Measurements from ENCODE around the gene SHISAL2A. TPM values are rescaled to one million over a fixed set of nuclear protein-coding genes. Genes with fewer than 3 reads are reported as not detected.

Gene SHISAL2A
- total and polyA plus RNA-seq, 2 experiments from 2014 or later: not detected

GRCh38 chr1:52629667-52630066 is 3.3 kb upstream of the SHISAL2A start:
- peaks cover 20% of the 10 kb centered on the region for H3K27me3 ChIP-seq
- no peak for DNase-seq (ENCODE audit: low read depth in 1 of 2, low spot score in 1 of 2)
- peaks cover 5% of the 10 kb centered on the region for H3K4me1 ChIP-seq (ENCODE audit: low read depth)
- TF ChIP-seq CTCF (IDR thresholded peaks at IDR 0.05; ENCODE audit: low read depth, low read length): no peak
- no peak overlapping the region for H3K4me3 ChIP-seq
- H3K27ac ChIP-seq: no peak overlapping the region
- no peaks in the 10 kb centered on the region for H3K9me3 ChIP-seq (ENCODE audit: low read depth)
- no peaks in the 10 kb centered on the region for H3K36me3 ChIP-seq

GRCh38 chr1:52631759-52632331 is 1.1 kb upstream of the SHISAL2A start:
- Histone ChIP-seq H3K4me1 (ENCODE audit: low read depth) (peaks cover 5% of the 10 kb centered on the region), H3K27ac (no peak overlapping the region), H3K9me3 (ENCODE audit: low read depth) (no peaks in the 10 kb centered on the region), H3K27me3 (peaks cover 20% of the 10 kb centered on the region), H3K36me3 (no peaks in the 10 kb centered on the region), H3K4me3 (no peak overlapping the region)
- no peak for TF ChIP-seq CTCF (IDR thresholded peaks at IDR 0.05; ENCODE audit: low read depth, low read length)
- DNase-seq (ENCODE audit: low read depth in 1 of 2, low spot score in 1 of 2): peak; percentile 17 to 23

- peaks cover 12% of the 10 kb centered on the region for H3K4me1 ChIP-seq (ENCODE audit: low read depth)
- H3K36me3 ChIP-seq: no peaks in the 10 kb centered on the region
- TF ChIP-seq CTCF (IDR thresholded peaks at IDR 0.05; ENCODE audit: low read depth, low read length): no peak
- peak; percentile 15 to 41 for DNase-seq (ENCODE audit: low read depth in 1 of 2, low spot score in 1 of 2)
- H3K4me3 ChIP-seq: peak overlapping the region; percentile 39
- H3K27me3 ChIP-seq: peaks cover 20% of the 10 kb centered on the region
- H3K9me3 ChIP-seq (ENCODE audit: low read depth): no peaks in the 10 kb centered on the region
- H3K27ac ChIP-seq: no peak overlapping the region
Measured at GRCh38 chr1:52633291-52633754, 355 bp downstream of the SHISAL2A start.

- Histone ChIP-seq H3K27me3 (peaks cover 20% of the 10 kb centered on the region), H3K36me3 (no peaks in the 10 kb centered on the region), H3K4me1 (ENCODE audit: low read depth) (peaks cover 12% of the 10 kb centered on the region), H3K4me3 (no peak overlapping the region), H3K27ac (no peak overlapping the region), H3K9me3 (ENCODE audit: low read depth) (no peaks in the 10 kb centered on the region)
- no peak for DNase-seq (ENCODE audit: low read depth in 1 of 2, low spot score in 1 of 2)
- no peak for TF ChIP-seq CTCF (IDR thresholded peaks at IDR 0.05; ENCODE audit: low read depth, low read length)
Measured at GRCh38 chr1:52634111-52634510, 1.1 kb downstream of the SHISAL2A start.

GRCh38 chr1:52635321-52636089 is 2.5 kb downstream of the SHISAL2A start:
- Histone ChIP-seq H3K4me1 (ENCODE audit: low read depth) (peaks cover 12% of the 10 kb centered on the region), H3K4me3 (no peak overlapping the region), H3K36me3 (no peaks in the 10 kb centered on the region), H3K9me3 (ENCODE audit: low read depth) (no peaks in the 10 kb centered on the region), H3K27ac (no peak overlapping the region), H3K27me3 (peaks cover 20% of the 10 kb centered on the region)
- no peak for TF ChIP-seq CTCF (IDR thresholded peaks at IDR 0.05; ENCODE audit: low read depth, low read length)
- DNase-seq (ENCODE audit: low read depth in 1 of 2, low spot score in 1 of 2): no peak
